Measurements from ENCODE around the gene ADAM10. TPM values are rescaled to one million over a fixed set of nuclear protein-coding genes. Genes with fewer than 3 reads are reported as not detected.

The ADAM10 gene
- total and polyA plus RNA-seq, 2 of the 8 experiments (the other 6 are each of a cell fraction or from before 2014, with no cell fraction given), result 46.5 to 163 TPM

DNA sequence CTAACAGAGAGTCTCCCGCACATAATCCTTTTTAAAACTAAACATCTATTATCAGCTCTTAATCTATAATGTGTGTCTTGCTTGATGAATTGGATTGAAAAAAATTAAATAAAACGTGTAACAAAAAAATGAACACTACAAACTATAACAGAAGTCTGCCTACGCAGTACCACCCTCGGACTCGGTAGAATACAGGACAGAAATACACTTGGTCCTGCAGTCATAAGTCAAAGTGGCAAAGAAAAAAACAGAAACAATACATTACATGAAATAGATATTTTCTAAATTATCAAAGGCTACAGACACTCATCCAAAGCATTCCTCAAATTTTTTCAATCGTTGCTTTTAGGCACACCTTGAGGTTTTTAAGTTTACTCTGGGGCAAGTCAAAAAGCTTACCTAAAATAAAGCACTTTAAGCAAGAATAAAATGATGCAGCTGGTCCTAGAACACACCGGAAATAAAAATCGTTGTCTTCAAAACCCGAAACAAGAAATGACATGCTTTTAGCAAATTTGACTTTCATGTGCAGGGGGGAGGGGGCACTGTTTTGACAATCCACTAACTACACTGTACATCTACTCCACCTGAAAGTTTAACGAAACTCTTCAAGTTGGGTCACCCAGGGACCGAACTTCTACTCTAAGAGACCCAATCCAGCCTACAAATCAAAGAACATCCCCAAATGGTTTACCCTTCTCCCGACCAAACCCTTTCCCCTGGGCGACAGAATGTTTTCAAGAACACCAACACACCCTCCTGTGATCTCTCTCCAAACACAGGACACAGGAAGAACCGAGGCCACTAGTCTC is 1.3 kb downstream of the ADAM10 start:
- no peaks in the 10 kb centered on the region for H3K36me3 ChIP-seq (ENCODE audit: control insufficient read depth in 2 of 4, insufficient read depth in 4 of 4, low read length in 3 of 4)
- no peak overlapping the region for H2AK5ac ChIP-seq (ENCODE audit: low read depth, low read length)
- peaks cover 2% of the 10 kb centered on the region; the same call in 1 of the 2 replicates for H3K79me1 ChIP-seq (ENCODE audit: low read depth, low read length)
- no peak overlapping the region for H2BK12ac ChIP-seq (ENCODE audit: low read depth, low read length)
- POLR2A ChIA-PET (ENCODE audit: partially characterized antibody), result interaction anchor here (0.7 to 3.3 kb wide), 3 partner anchors 11 to 149 kb away, joined by 3 to 25 read pairs (median 3); partner anchors contain the start of gene MINDY2
- 22% methylated on average over 14 of the region's 14 CpGs; no CpG with 5 or more reads in 1 of the 2 experiments for WGBS, 2 experiments (ENCODE audit: extremely low coverage in 1 of 2, insufficient coverage in 1 of 2, insufficient read length in 1 of 2, insufficient replicate concordance in 2 of 2, low coverage in 1 of 2, low lambda C conversion rate in 2 of 2, missing lambda C conversion rate in 1 of 2)
- peaks cover 17 to 54% of the 10 kb centered on the region in 2 experiments; a peak in 3 of 4 replicates for H3K79me2 ChIP-seq (ENCODE audit: control insufficient read depth in 1 of 2, insufficient read depth in 2 of 2, low read length in 2 of 2)
- TF ChIP-seq CBX8 (IDR thresholded peaks at IDR 0.05; ENCODE audit: borderline replicate concordance, low read depth, low read length), result no peak
- peak; percentile 75 for TF ChIP-seq SAP30 (IDR thresholded peaks at IDR 0.05; ENCODE audit: insufficient read depth, insufficient replicate concordance, low read length)
- no peak for TF ChIP-seq RFX5 (IDR thresholded peaks at IDR 0.05; ENCODE audit: borderline replicate concordance, low read depth, low read length)
- peak in 1 of 2 experiments; percentile 64; a peak in 2 of 4 replicates for TF ChIP-seq SIN3A (conservative IDR thresholded peaks at IDR 0.05 in 1 of 2, IDR thresholded peaks at IDR 0.05 in 1 of 2; ENCODE audit: low read depth in 1 of 2, low read length in 2 of 2)
- H3K4me3 ChIP-seq (ENCODE audit: extremely low read depth in 1 of 4, insufficient read depth in 2 of 4, low read depth in 3 of 4, low read length in 4 of 4), result peak overlapping the region; percentile 91 to 100 (median 97)
- no peaks in the 10 kb centered on the region for H3K9me3 ChIP-seq (ENCODE audit: insufficient read depth in 2 of 2, low read depth in 1 of 2, low read length in 1 of 2)
- DNase-seq (ENCODE audit: low read depth in 1 of 2, low spot score in 2 of 2), result no peak
- no peak overlapping the region for H3K56ac ChIP-seq (replicated peaks; ENCODE audit: insufficient read length, low read depth, low read length)
- H3K23ac ChIP-seq (ENCODE audit: insufficient read length), result no peak overlapping the region
- H2BK20ac ChIP-seq (ENCODE audit: low read length), result no peak overlapping the region
- no peak overlapping the region for H4K8ac ChIP-seq (ENCODE audit: extremely low read depth, insufficient read depth, low read length)
- H2BK120ac ChIP-seq (replicated peaks; ENCODE audit: low read depth, low read length), result no peak overlapping the region
- no peak overlapping the region for H2BK15ac ChIP-seq (ENCODE audit: low read length)
- peak overlapping the region; percentile 92 for H3K27ac ChIP-seq (ENCODE audit: low read depth, low read length)
- H2BK5ac ChIP-seq (ENCODE audit: low read depth, low read length), result peak overlapping the region; percentile 81; the same call in 1 of the 2 replicates
- no peak for FAIRE-seq
- H4K91ac ChIP-seq (replicated peaks; ENCODE audit: insufficient read length, low read length), result no peak overlapping the region
- peaks cover 0 to 4% (median 2%) of the 10 kb centered on the region in 4 experiments; a peak in 4 of 7 replicates for H3K4me1 ChIP-seq (replicated peaks in 1 of 4; ENCODE audit: control insufficient read depth in 3 of 4, insufficient read depth in 4 of 4, low read length in 3 of 4)
- peak overlapping the region in 3 of 4 experiments; percentile 75 to 93 (median 91); a peak in 5 of 7 replicates for H3K9ac ChIP-seq (replicated peaks in 1 of 4; ENCODE audit: extremely low read depth in 1 of 4, low read depth in 3 of 4, low read length in 3 of 4)
- no peak overlapping the region for H3K14ac ChIP-seq (ENCODE audit: insufficient read length)
- H3K4ac ChIP-seq (replicated peaks; ENCODE audit: insufficient read length, low read depth, low read length), result no peak overlapping the region
- CTCF ChIA-PET (ENCODE audit: partially characterized antibody), result interaction anchor here (0.6 to 1.9 kb wide), 2 partner anchors 23 to 1307 kb away, joined by 4 to 8 read pairs; partner anchors contain the start of gene MINDY2
- 0 out of 2 replicates have a peak overlapping the region, but pooled peaks have one; percentile 90 for H3K18ac ChIP-seq (ENCODE audit: extremely low read depth, low read length)
- H3K27me3 ChIP-seq (replicated peaks in 1 of 4; ENCODE audit: control insufficient read depth in 3 of 4, extremely low read depth in 1 of 4, insufficient read depth in 3 of 4, low read length in 3 of 4), result no peaks in the 10 kb centered on the region; a peak in 1 of 7 replicates
- no peak overlapping the region for H2AFZ ChIP-seq (ENCODE audit: low read length)
- peaks cover 4% of the 10 kb centered on the region; the same call in 1 of the 2 replicates for H3K23me2 ChIP-seq (ENCODE audit: low read depth, low read length)
- no peak overlapping the region for H4K5ac ChIP-seq (ENCODE audit: insufficient read length, low read depth, low read length)
- peak overlapping the region; percentile 87 to 96 for H3K4me2 ChIP-seq (ENCODE audit: insufficient read depth in 1 of 2, low read depth in 2 of 2, low read length in 2 of 2)
- peaks cover 0 to 4% of the 10 kb centered on the region in 2 experiments for H4K20me1 ChIP-seq (replicated peaks in 1 of 2; ENCODE audit: control insufficient read depth in 1 of 2, insufficient read depth in 2 of 2, low read length in 2 of 2)

Data from H1 (cell line).